MG63 (cell line): Measurements from ENCODE around the gene SUSD5. TPM values are rescaled to one million over a fixed set of nuclear protein-coding genes. Genes with fewer than 3 reads are reported as not detected.
A peak's percentile ranks its signal among the peaks of the same experiment; 100 is the strongest.

ENCODE experiments used
- DNase-seq: peaks from one replicate; pipeline ENCODE4 v3.0.0-alpha.2; 2020
- H3K27me3 ChIP-seq: fragments of 250-450 bp; sonication (Bioruptor Pico); 2 replicates; pipeline ENCODE4 v1.5.1; 2020; ENCODE audit warnings: mild to moderate bottlenecking, moderate library complexity
- H3K36me3 ChIP-seq: fragments of 250-450 bp; sonication (Bioruptor Pico); 2 replicates; pipeline ENCODE4 v1.5.1; 2020; ENCODE audit warnings: mild to moderate bottlenecking, moderate library complexity
- H3K4me3 ChIP-seq: fragments of 250-450 bp; sonication (Bioruptor Pico); 2 replicates; pipeline ENCODE4 v1.5.1; 2020; ENCODE audit warnings: mild to moderate bottlenecking, moderate library complexity
- H3K9me3 ChIP-seq: fragments of 250-450 bp; sonication (Bioruptor Pico); 2 replicates; pipeline ENCODE4 v1.5.1; 2020; ENCODE audit warnings: mild to moderate bottlenecking, moderate library complexity
- total RNA-seq: library from RNA; depleted of rRNA; stranded (reverse); fragments of >200 nt; shearing (Covaris generic); gene quantifications from 2 replicates; pipeline ENCODE4 v1.2.3, GENCODE V29; 2014; ENCODE audit warnings: low replicate concordance; rRNA removed

The SUSD5 gene
- 4.2 and 5.4 TPM in 2 replicates for total RNA-seq

GRCh38 chr3:33218446-33219174 lies at the start of gene SUSD5:
SUSD5 (minus strand) TSS chr3:33218810; CDS start chr3:33218797, 13 bp downstream.
- Histone ChIP-seq H3K4me3 (peak within 1 kb of the TSS; percentile 58), H3K9me3 (no peaks in the 10 kb centered on the region), H3K27me3 (no peaks in the 10 kb centered on the region), H3K36me3 (no peaks in the 10 kb centered on the region)
- DNase-seq = peak; percentile 65

GRCh38 chr3:33260104-33260503 lies 41.5 kb upstream of the SUSD5 start:
- no peak for DNase-seq
- Histone ChIP-seq H3K36me3 (no peaks in the 10 kb centered on the region), H3K9me3 (no peaks in the 10 kb centered on the region)

GRCh38 chr3:33256249-33256648 lies 37.6 kb upstream of the SUSD5 start:
- H3K36me3 ChIP-seq = no peaks in the 10 kb centered on the region
- H3K9me3 ChIP-seq = no peaks in the 10 kb centered on the region
- no peaks in the 10 kb centered on the region for H3K27me3 ChIP-seq
- DNase-seq = no peak
- H3K4me3 ChIP-seq = no peak overlapping the region

More at GRCh38 chr3:33260104-33260503, 41.5 kb upstream of the SUSD5 start:
- no peaks in the 10 kb centered on the region for H3K27me3 ChIP-seq
- no peak overlapping the region for H3K4me3 ChIP-seq

GRCh38 chr3:33250712-33251111 lies 32.1 kb upstream of the SUSD5 start:
- no peak for DNase-seq
- Histone ChIP-seq H3K36me3 (no peaks in the 10 kb centered on the region), H3K4me3 (no peak overlapping the region), H3K27me3 (no peaks in the 10 kb centered on the region), H3K9me3 (no peaks in the 10 kb centered on the region)

- DNase-seq = no peak
- Histone ChIP-seq H3K36me3 (no peaks in the 10 kb centered on the region), H3K9me3 (no peaks in the 10 kb centered on the region), H3K4me3 (no peak overlapping the region), H3K27me3 (no peaks in the 10 kb centered on the region)
These were observed 28.2 kb upstream of the SUSD5 start for GRCh38 chr3:33246786-33247185.

GRCh38 chr3:33240261-33240660 lies 21.7 kb upstream of the SUSD5 start:
- Histone ChIP-seq H3K4me3 (no peak overlapping the region), H3K27me3 (no peaks in the 10 kb centered on the region), H3K9me3 (no peaks in the 10 kb centered on the region; the same call in 1 of the 2 replicates), H3K36me3 (no peaks in the 10 kb centered on the region)
- no peak for DNase-seq

GRCh38 chr3:33238923-33239322 lies 20.3 kb upstream of the SUSD5 start:
- H3K36me3 ChIP-seq = no peaks in the 10 kb centered on the region
- H3K4me3 ChIP-seq = no peak overlapping the region
- H3K27me3 ChIP-seq = no peaks in the 10 kb centered on the region
- H3K9me3 ChIP-seq = no peaks in the 10 kb centered on the region; the same call in 1 of the 2 replicates
- no peak for DNase-seq

- no peaks in the 10 kb centered on the region for H3K36me3 ChIP-seq
- no peak overlapping the region for H3K4me3 ChIP-seq
- no peaks in the 10 kb centered on the region for H3K27me3 ChIP-seq
- H3K9me3 ChIP-seq = no peaks in the 10 kb centered on the region; the same call in 1 of the 2 replicates
- no peak for DNase-seq
These were observed 18.8 kb upstream of the SUSD5 start for GRCh38 chr3:33237439-33237838.

GRCh38 chr3:33236005-33236404 lies 17.4 kb upstream of the SUSD5 start:
- Histone ChIP-seq H3K36me3 (no peaks in the 10 kb centered on the region), H3K9me3 (no peaks in the 10 kb centered on the region; the same call in 1 of the 2 replicates), H3K4me3 (no peak overlapping the region), H3K27me3 (no peaks in the 10 kb centered on the region)
- no peak for DNase-seq

GRCh38 chr3:33233884-33234283 lies 15.3 kb upstream of the SUSD5 start:
- H3K4me3 ChIP-seq = no peak overlapping the region
- no peak for DNase-seq
- H3K9me3 ChIP-seq = no peaks in the 10 kb centered on the region
- no peaks in the 10 kb centered on the region for H3K36me3 ChIP-seq
- H3K27me3 ChIP-seq = no peaks in the 10 kb centered on the region

- DNase-seq = no peak
- H3K4me3 ChIP-seq = no peak overlapping the region
- no peaks in the 10 kb centered on the region for H3K36me3 ChIP-seq
These were observed 13.3 kb upstream of the SUSD5 start for GRCh38 chr3:33231756-33232465.

GRCh38 chr3:33229947-33230346 lies 11.3 kb upstream of the SUSD5 start:
- H3K36me3 ChIP-seq = no peaks in the 10 kb centered on the region
- DNase-seq = no peak
- no peak overlapping the region for H3K4me3 ChIP-seq
- no peaks in the 10 kb centered on the region for H3K9me3 ChIP-seq
- H3K27me3 ChIP-seq = no peaks in the 10 kb centered on the region

More at GRCh38 chr3:33231756-33232465, 13.3 kb upstream of the SUSD5 start:
- H3K9me3 ChIP-seq = no peaks in the 10 kb centered on the region
- H3K27me3 ChIP-seq = no peaks in the 10 kb centered on the region

GRCh38 chr3:33229066-33229465 lies 10.5 kb upstream of the SUSD5 start:
- Histone ChIP-seq H3K9me3 (no peaks in the 10 kb centered on the region), H3K4me3 (no peak overlapping the region), H3K27me3 (no peaks in the 10 kb centered on the region), H3K36me3 (no peaks in the 10 kb centered on the region)
- no peak for DNase-seq

- H3K4me3 ChIP-seq = no peak overlapping the region
- no peaks in the 10 kb centered on the region for H3K27me3 ChIP-seq
- no peak for DNase-seq
- H3K9me3 ChIP-seq = no peaks in the 10 kb centered on the region
- no peaks in the 10 kb centered on the region for H3K36me3 ChIP-seq
These were observed 2.6 kb upstream of the SUSD5 start for GRCh38 chr3:33221241-33221640.

- Histone ChIP-seq H3K27me3 (no peaks in the 10 kb centered on the region), H3K4me3 (peak overlapping the region; percentile 58), H3K9me3 (no peaks in the 10 kb centered on the region), H3K36me3 (no peaks in the 10 kb centered on the region)
- no peak for DNase-seq
These were observed 521 bp upstream of the SUSD5 start for GRCh38 chr3:33219175-33219487.

GRCh38 chr3:33217866-33218445 lies 654 bp downstream of the SUSD5 start:
- no peaks in the 10 kb centered on the region for H3K9me3 ChIP-seq
- H3K4me3 ChIP-seq = peak overlapping the region; percentile 58
- DNase-seq = peak; percentile 2
- no peaks in the 10 kb centered on the region for H3K27me3 ChIP-seq
- H3K36me3 ChIP-seq = no peaks in the 10 kb centered on the region

- DNase-seq = no peak
- Histone ChIP-seq H3K27me3 (no peaks in the 10 kb centered on the region), H3K4me3 (no peak overlapping the region), H3K9me3 (no peaks in the 10 kb centered on the region), H3K36me3 (no peaks in the 10 kb centered on the region)
These were observed 2.9 kb downstream of the SUSD5 start for GRCh38 chr3:33215739-33216138.
